Measurements from ENCODE around the gene ABHD5.
"Not testable (repeated sequence)": the region's sequence is repeated elsewhere in the genome, so short reads cannot be mapped to it uniquely, and the experiment has no call there.

The ABHD5 gene

DNA sequence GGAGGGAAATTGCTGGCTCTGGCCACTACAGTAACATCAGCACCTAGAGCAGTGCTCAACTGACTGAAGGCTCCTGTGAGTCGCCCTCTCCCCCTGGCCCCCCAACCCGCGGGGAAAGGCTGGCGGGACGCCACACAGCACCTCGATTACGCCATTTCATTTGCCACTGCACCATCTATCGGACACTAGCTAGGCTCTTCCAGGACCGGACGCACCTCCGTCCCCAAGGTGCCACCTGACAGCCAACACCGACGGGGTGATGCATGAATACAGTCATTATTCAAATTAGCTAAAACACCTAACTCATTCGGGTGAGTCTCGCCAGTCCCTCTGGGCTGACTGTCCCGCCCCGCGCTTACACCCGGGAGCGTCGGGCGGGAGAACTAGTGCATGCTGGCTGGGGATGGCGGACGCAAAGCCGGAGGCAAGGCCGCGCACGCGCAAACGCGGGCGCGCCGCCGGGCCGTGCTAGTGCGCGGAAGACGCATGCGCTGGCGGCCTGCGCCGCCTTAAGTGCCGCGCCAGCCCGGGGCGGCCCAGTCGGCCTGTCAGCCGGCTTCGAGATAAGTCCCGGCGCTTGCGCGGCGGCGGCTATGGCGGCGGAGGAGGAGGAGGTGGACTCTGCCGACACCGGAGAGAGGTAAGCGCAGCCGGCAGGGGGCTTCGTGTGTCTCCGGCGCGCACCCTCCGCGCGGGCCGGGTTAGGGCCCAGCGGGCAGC lies at the start of gene ABHD5:
TSS of gene ABHD5 (plus strand) at position 539 of the 720 bp plus-strand sequence. CDS start at position 594, 55 bp downstream.
- DNase-seq (ENCODE audit: low spot score): peak; percentile 93

DNA sequence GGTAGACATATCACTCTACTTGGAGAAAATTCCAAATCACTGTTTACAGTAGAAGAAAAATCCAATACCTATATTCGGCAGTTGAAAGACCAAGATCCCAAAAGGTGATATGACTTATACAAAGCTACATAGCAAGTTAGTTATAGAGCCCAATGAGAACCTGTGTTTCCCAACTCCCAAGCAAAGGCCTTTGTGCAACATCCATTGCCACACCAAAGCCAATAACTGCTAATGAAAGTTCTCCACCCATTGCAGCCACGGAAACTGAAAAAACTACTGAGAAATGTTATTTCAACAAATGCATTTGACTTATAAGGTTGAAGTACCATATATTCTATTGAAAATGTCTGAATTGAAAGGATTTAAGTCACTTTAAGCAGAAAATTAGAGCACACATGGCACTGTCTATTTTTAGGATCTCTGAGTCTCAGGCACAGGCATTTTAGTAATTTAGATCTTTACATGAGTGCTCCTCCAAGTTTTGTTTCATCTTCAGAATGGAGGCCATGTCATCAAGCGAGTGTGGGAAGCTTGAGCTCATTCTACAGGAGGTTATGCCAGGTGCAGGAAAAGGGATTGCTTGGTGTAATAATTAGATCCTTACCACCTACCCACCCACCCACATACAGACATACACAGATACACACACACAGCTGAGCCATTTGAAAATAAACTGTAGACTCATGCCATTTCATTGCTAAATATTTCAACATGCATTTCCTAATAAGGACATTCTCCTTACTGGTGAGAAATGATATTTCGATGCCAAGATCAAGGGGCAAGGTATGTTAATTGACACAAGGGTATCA lies 49.2 kb upstream of the ABHD5 start:
- no peak for DNase-seq (ENCODE audit: low spot score)

DNA sequence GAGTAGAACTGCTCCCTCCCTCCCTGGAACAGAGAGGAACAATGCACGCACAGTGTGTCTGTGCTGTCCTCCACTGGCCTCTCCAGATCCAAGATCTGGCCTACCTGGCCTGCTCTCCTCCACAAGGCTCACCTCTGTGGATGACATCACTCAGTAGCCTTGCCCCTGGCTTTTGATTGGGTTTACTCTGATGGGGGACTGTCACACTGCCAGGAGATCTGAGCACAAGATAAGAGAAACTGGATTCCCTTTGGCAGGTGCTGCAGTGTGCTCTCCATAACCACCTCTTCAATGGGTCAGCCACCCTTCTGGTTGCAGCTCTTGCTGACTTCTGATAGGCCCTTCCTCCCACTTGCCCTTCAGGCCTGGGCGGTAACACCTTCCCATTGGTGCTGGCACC lies 46.3 kb upstream of the ABHD5 start:
- DNase-seq (ENCODE audit: low spot score): no peak

DNA sequence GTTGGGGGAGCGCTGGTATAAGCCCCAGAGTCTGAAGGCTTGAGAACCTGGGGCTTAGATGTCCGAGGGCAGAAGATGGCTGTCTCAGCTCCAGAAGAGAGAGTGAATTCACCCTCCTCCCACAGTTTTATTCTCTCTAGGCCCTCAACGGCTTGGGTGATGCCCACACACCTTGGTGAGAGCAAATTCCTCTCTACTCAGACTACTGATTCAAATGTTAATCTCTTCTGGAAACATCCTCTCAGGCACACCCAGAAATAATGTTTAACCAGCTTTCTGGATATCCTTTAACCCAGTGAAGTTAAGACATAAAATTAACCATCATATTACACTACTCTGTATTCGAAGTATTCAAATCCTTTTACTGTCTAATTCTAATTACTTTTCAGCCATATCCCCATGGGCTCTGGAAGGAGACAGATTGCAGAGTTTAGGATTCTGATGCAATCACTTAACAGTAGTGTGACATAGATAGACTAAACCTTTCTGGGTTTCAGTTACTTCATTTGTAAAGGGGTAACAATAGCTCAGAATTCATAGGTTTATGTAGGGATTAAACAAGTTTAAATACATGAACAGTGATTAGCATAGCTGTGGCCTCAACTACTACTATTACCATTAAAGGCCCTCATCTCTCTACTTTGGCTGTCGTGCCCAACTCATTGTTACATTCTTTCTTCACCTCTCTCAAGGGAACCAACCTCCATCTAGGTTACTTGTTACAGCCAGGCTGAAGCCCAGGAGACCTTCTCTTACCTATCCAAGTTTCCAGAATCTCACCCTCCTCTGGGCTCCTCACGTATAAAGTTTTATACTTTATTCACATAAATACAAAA lies 43.2 kb upstream of the ABHD5 start:
- no peak for DNase-seq (ENCODE audit: low spot score)

DNA sequence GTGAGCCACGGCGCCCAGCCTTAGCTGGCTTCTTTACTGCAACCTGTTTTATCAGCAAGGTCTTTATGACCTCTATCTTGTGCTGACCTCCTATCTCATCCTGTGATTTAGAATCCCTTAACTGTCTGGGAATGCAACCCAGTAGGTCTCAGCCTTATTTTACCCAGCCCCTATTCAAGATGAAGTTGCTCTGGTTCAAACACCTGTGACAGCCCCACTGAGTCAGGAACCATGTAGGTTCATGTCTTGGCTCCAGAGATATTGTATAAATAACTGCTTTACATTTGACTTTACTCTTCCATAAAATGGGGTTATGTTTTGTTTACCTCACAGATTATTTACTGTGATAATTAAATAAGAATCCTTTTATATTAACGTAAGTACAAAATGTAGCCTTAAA lies 41.8 kb upstream of the ABHD5 start:
- no peak for DNase-seq (ENCODE audit: low spot score)

DNA sequence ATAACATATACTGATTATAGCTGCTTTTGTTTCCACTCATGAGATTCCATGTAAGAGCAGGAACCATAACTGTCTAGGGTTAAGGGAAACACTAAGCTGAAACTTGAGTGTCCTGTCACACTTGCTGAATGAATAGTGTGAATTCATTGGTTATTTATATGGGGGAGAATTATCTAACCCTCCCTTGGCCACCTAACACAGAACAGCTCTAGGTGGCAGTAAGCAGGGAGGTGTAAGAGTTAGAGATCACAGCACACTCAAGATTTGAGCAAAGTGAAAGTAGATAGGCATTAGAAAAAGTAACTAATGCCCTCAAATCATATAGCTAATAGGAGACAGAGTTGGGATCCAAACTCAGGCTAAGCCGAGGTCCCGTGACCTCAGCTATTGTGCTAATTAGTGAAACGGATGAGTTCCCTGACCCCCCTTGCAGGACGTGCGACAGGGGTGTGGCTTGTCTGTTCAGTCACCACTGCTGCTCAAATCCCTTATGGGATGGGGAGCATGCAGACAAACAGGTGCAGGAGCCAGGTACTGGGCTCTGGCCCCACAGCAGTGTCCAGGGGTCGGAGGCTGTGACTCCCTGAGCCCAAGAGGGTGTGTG lies 41.3 kb upstream of the ABHD5 start:
- DNase-seq (ENCODE audit: low spot score): no peak

DNA sequence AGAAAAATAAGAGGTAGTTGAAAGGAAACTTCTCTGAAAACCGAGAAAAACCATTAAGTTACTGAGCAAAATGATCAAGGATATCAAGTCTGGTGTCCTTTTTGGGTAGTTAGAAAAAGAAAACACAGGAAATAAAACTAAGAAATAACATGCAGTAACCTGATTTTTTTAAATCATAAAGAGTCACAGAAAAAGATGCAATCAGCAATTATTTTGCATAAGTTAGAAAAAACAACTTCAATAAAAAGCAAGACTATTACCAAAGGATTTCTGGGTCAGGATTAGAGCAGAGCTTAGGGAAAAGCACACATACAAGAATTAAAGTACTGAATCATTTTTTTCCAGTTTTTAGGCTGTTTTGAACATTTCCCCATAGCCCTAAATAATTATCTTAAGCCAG lies 40.4 kb upstream of the ABHD5 start:
- no peak for DNase-seq (ENCODE audit: low spot score)

DNA sequence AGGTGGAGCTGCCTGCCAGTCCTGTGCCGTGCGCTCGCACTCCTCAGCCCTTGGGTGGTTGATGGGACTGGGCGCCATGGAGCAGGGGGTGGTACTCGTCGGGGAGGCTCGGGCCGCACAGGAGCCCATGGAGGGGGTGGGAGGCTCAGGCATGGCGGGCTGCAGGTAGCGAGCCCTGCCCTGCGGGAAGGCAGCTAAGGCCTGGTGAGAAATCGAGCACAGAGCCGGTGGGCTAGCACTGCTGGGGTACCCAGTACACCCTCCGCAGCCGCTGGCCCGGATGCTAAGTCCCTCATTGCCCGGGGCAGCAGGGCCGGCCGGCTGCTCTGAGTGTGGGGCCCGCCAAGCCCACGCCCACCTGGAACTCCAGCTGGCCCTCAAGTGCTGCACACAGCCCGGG lies 34.3 kb upstream of the ABHD5 start:
- not testable (repeated sequence) for DNase-seq (ENCODE audit: low spot score)

DNA sequence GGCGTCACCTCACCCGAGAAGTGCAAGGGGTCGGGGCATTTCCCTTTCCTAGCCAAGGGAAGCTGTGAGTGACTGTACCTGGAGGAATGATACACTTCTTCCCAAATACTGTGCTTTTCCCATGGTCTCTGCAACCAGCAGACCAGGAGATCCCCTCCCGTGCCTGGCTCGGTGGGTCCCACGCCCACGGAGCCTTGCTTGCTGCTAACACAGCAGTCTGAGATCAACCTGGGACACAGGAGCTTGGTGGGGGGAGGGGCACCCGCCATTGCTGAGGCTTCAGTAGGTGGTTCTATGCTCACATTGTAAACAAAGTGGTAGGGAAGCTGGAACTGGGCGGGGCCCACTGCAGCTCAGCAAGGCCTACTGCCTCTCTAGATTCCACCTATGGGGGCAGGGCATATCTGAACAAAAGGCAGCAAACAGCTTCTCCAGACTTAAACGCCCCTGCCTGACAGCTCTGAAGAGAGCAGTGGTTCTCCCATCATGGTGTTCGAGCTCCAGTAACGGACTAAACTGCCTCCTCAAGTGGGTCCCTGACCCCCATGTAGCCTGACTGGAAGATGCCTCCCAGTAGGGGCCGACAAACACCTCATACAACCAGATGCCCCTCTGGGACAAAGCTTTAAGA lies 31.4 kb upstream of the ABHD5 start:
- DNase-seq (ENCODE audit: low spot score): no peak

DNA sequence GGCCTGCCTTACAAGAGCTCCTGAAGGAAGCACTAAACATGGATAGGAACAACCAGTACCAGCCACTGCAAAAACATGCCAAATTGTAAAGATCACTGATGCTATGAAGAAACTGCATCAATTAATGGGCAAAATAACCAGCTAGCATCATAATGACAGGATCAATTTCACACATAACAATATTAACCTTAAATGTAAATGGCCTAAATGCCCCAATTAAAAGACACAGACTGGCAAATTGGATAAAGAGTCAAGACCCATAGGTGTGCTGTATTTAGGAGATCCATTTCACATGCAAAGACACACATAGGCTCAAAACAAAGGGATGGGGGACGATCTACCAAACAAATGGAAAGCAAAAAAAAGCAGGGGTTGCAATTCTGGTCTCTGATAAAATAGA lies 29.4 kb upstream of the ABHD5 start:
- DNase-seq (ENCODE audit: low spot score): not testable (repeated sequence)

DNA sequence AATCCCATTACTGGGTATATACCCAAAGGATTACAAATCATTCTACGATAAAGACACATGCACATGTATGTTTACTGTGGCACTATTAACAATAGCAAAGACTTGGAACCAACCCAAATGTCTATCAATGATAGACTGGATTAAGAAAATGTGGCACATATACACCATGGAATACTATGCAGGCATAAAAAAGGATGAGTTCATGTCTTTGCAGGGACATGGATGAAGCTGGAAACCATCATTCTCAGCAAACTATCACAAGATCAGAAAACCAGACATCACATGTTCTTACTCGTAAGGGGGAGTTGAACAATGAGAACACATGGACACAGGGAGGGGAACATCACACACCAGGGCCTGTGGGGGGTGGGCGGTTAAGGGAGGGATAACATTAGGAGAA lies 25.7 kb upstream of the ABHD5 start:
- DNase-seq (ENCODE audit: low spot score): not testable (repeated sequence)

DNA sequence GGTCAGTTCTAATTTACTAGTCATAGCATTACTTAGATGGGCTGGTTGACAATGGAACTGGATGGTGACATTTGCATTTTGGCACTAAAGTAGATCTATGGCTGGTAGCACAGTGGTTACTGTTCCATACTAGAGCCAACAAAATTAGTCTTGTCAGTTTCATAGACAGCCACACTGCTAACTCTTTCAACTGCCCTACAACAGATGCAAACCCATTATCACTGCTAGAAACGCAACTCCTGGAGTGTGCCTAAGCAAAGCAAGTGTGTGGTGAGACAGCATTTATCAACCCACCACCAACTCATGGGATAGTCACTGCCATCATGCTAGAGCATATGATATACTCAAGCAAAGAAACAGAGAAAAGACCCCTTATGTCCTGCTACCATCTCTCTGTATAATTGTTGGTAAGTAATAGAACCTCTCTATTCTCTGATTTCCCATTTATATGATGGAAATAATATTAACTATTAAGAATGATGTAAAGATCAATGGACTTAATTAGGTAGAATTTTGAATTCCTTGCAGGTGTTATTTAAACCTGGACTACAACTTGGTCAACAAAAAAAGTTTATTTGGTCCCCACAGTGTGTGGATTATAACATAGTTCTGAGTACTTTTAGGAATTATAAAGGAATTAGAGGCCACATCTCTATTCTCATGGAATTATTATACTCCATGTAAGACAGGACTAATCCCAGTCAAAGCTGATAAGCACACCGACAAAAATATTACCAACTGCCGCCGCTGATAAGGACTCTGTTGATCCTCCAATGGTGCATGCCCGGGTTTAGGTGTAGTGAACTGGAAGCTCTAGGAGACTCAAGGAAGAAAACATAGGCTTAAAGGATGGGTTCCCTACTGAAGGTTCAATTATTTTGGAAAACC lies 19.9 kb upstream of the ABHD5 start:
- no peak for DNase-seq (ENCODE audit: low spot score)

DNA sequence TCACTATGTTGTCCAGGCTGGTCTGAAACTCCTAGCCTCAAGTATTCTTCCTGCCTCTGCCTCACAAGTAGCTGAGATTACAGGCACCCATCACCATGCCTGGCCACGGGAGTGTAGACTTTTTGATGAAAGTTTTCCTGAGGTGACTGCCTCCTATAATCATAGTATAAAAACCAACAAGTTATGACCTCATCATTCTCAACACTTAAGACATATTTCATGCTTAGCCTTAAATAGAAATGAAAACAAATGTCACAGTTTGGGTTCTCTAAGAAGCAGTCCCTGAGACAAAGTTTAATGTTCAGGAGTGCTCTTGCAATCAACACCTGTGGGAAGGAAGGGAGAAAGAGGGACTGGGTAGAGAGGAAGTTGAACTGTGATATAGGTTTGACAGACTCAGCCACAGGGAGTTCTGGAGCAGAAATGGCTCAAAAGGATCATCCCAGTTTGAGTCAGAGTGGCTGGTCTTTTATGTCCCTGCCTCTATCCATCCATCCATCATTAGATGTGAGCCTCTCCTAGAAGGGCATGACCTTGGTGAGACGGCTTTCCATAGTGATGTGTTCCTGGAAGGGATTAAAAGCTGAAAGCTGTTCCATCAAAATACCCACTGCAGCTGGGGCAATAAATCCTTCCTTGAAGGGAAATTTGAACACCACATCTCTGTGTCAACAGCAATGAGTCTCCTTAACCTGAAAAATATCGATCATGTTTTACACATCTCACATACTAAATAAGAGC lies 16.2 kb upstream of the ABHD5 start:
- DNase-seq (ENCODE audit: low spot score): no peak

DNA sequence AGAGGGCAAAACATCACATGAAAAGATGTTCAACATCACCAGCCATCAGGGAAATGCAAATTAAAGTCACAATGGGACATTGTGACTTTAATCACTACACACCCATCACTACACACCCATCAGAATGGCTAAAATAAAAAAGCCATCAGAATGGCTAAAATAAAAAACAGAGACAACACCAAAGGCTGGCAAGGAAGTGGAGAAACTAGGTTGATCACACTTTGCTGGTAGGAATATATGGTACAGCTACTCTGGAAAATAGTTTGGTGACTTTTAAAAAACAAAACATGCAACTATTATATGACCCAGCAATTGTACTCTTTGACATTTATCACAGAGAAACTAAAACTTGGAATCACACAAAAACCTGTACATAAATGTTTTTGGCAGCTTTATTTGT lies 15.1 kb upstream of the ABHD5 start:
- no peak for DNase-seq (ENCODE audit: low spot score)

DNA sequence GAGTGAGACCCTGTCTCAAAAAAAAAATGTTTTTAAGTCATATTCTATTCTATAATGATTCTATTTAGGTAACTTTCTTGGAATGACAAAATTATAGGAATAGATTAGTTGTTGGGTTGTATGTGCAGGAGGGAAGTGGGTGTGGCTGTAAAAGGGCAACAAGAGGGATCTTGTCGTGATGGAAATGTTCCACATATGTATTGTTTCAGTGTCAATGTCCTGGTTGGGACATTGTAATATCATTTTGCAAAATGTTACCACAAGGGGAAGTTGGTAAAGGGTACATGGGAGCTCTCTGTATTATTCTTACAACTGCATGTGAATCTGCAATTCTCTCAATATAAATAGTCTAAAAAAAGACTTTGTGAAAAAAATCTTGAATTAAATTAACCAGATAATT lies 14.3 kb upstream of the ABHD5 start:
- DNase-seq (ENCODE audit: low spot score): no peak

DNA sequence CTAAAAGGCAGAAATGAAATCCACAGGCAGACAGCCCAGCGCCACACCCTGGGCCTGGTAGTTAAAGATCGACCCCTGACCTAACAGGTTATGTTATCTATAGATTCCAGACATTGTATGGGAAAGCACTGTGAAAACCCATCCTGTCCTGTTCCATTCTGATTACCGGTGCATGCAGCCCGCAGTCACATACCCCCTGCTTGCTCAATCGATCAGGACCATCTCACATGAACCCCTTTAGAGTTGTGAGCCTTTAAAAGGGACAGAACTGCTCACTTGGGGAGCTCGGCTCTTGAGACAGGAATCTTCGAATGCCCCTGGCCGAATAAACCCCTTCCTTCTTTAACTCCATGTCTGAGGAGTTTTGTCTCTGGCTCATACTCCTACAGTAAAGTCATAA lies 12.4 kb upstream of the ABHD5 start:
- DNase-seq (ENCODE audit: low spot score): not testable (repeated sequence)

DNA sequence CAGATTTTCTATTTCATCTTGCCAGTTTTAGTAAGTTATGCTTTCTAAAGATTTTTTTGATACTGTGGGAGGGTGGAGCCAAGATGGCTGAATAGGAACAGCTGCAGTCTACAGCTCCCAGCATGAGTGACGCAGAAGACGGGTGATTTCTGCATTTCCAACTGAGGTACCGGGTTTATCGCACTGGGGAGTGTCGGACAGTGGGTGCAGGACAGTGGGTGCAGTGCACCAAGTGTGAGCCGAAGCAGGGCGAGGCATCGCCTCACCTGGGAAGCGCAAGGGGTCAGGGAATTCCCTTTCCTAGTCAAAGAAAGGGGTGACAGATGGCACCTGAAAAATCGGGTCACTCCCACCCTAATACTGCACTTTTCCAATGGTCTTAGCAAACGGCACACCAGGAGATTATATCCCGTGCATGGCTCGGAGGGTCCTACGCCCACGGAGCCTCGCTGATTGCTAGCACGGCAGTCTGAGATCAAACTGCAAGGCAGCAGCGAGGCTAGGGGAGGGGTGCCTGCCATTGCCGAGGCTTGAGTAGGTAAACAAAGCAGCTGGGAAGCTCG lies 11.8 kb upstream of the ABHD5 start:
- DNase-seq (ENCODE audit: low spot score): not testable (repeated sequence)

DNA sequence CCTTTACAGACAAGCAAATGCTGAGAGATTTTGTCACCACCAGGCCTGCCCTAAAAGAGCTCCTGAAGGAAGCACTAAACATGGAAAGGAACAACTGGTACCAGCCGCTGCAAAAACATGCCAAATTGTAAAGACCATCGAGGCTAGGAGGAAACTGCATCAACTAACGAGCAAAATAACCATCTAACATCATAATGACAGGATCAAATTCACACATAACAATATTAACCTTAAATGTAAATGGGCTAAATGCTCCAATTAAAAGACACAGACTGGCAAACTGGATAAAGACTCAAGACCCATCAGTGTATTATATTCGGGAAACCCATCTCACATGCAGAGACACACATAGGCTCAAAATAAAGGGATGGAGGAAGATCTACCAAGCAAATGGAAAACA lies 9.9 kb upstream of the ABHD5 start:
- DNase-seq (ENCODE audit: low spot score): not testable (repeated sequence)

DNA sequence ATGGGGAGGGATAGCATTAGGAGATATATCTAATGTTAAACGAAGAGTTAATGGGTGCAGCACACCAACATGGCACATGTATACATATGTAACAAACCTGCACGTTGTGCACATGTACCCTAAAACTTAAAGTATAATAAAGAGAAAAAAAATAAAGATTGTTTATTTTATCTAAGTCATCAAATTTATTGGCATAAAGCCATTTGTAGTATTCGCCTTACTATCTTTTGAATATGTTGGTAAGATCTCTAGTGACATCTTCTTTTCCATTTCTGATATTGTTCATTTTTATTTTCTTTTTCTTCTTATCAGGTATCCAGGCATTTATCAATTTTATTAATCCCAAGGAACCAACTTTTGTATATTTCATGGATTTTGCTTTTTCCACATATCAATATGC lies 5.8 kb upstream of the ABHD5 start:
- DNase-seq (ENCODE audit: low spot score): no peak

DNA sequence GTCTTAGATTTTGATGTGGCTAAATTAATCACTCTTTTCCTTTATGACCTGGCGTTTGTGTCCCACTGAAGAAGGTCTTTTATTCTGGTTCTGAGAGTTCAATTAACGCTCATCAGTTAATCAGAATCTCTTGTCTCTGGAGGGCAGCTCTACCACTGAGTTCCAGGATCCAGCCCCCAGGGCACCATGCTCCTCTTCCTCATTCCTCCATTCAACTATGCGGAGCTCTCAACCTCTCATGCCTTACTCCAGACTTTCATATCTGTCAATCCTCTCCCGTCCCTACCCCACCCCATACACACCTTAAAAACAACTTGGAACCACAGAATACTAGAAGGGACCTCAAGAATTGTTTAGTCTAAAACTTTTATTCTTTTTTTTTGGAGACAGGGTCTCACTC lies 4.8 kb upstream of the ABHD5 start:
- DNase-seq (ENCODE audit: low spot score): no peak

All from RKO (cell line).